Uterus (tissue), 4 donors: ENCODE results near the gene SLC35F3. TPM values are rescaled to one million over a fixed set of nuclear protein-coding genes. Genes with fewer than 3 reads are reported as not detected.

Source experiments
- DNase-seq, 2 donors: peaks; one replicate each; pipeline ENCODE4 v3.0.0-alpha.2; 2019 to 2020
- H3K27ac ChIP-seq, 2 donors: fragments of 200-600 bp; sonication (generic); 1 replicate in 1 of 2; 2 replicates in 1 of 2; pipeline ENCODE4 v1.5.1; 2016 to 2018
- H3K27me3 ChIP-seq, 2 donors: fragments of 200-600 bp; sonication (generic); one replicate each; pipeline ENCODE4 v1.5.1; 2018 to 2019; ENCODE audit warnings: control low read depth in 1 of 2
- H3K36me3 ChIP-seq, 2 donors: fragments of 200-600 bp; sonication (generic); one replicate each; pipeline ENCODE4 v1.5.1; 2019; ENCODE audit warnings: control low read depth in 1 of 2
- H3K4me1 ChIP-seq, 2 donors: fragments of 200-600 bp; sonication (generic); one replicate each; pipeline ENCODE4 v1.5.1; 2018 to 2019; ENCODE audit warnings: control low read depth in 1 of 2
- H3K4me3 ChIP-seq, 2 donors: fragments of 200-600 bp; sonication (generic); 1 replicate in 1 of 2; 2 replicates in 1 of 2; pipeline ENCODE4 v1.5.1; 2018 to 2019; ENCODE audit warnings: mild to moderate bottlenecking in 1 of 2
- H3K9me3 ChIP-seq, 2 donors: fragments of 200-600 bp; sonication (generic); one replicate each; pipeline ENCODE4 v1.5.1; 2019; ENCODE audit warnings: control low read depth in 1 of 2
- CTCF ChIP-seq, 4 experiments: fragments of 200-600 bp in 2 of 4; fragments of 450-650 bp in 2 of 4; sonication (generic) in 2 of 4; IDR thresholded peaks; one replicate each; pipeline ENCODE4 v1.5.1; 2016 to 2019; ENCODE audit warnings: antibody characterized with exemption in 4 of 4, mild to moderate bottlenecking in 2 of 4, moderate library complexity in 1 of 4
- POLR2A ChIP-seq, 2 donors: fragments of 450-650 bp; IDR thresholded peaks; one replicate each; pipeline ENCODE4 v1.6.1; 2016; ENCODE audit warnings: antibody characterized with exemption in 2 of 2, mild to moderate bottlenecking in 1 of 2, moderate library complexity in 1 of 2
- intact Hi-C: fragments of 100-400 bp; cut with DNase I; formaldehyde crosslinking; loops from one replicate; pipeline ENCODE4 v1.15.1; 2023; ENCODE audit warnings: low total_unique reads
- total RNA-seq, 4 donors: library from RNA; depleted of rRNA in 3 of 4; stranded (reverse); fragments of >200 nt in 3 of 4; gene quantifications; one replicate each; pipeline versions ENCODE4 v1.1.0 to v1.2.4, GENCODE V29; 2014 to 2023
- donor health status: DM: yes; HTN: yes; CAD: no.

Gene SLC35F3
- total RNA-seq, 4 donors from 2014 or later: 0.24 to 0.62 (median 0.26) TPM; not detected in 1

- no peaks in the 10 kb centered on the region for H3K36me3 ChIP-seq
- no peaks in the 10 kb centered on the region for H3K9me3 ChIP-seq
- no peak overlapping the region for H3K4me3 ChIP-seq
- no peaks in the 10 kb centered on the region for H3K4me1 ChIP-seq
- no peaks in the 10 kb centered on the region for H3K27me3 ChIP-seq
- TF ChIP-seq CTCF (IDR thresholded peaks at IDR 0.05) (no peak), POLR2A (IDR thresholded peaks at IDR 0.05) (no peak)
- intact Hi-C loops: no loop called here
- H3K27ac ChIP-seq: no peak overlapping the region
- no peak for DNase-seq
Measured at GRCh38 chr1:234309243-234309597, 404.7 kb downstream of the SLC35F3 start.

- intact Hi-C loops: no loop called here
- TF ChIP-seq POLR2A (IDR thresholded peaks at IDR 0.05): no peak
- peak; percentile 47 to 60 (median 56) for TF ChIP-seq CTCF (IDR thresholded peaks at IDR 0.05)
- no peaks in the 10 kb centered on the region for H3K4me1 ChIP-seq
- peak in 1 of 2 donors; percentile 21 for DNase-seq
- no peaks in the 10 kb centered on the region for H3K27me3 ChIP-seq
- no peak overlapping the region for H3K27ac ChIP-seq
- H3K4me3 ChIP-seq: no peak overlapping the region
- no peaks in the 10 kb centered on the region for H3K9me3 ChIP-seq
- no peaks in the 10 kb centered on the region for H3K36me3 ChIP-seq
Measured at GRCh38 chr1:234309598-234310459, 405.4 kb downstream of the SLC35F3 start.

- H3K27me3 ChIP-seq: no peaks in the 10 kb centered on the region
- H3K27ac ChIP-seq: no peak overlapping the region
- H3K9me3 ChIP-seq: no peaks in the 10 kb centered on the region
- no peak overlapping the region for H3K4me3 ChIP-seq
- TF ChIP-seq CTCF (IDR thresholded peaks at IDR 0.05) (no peak), POLR2A (IDR thresholded peaks at IDR 0.05) (no peak)
- H3K4me1 ChIP-seq: no peaks in the 10 kb centered on the region
- no peak for DNase-seq
- no peaks in the 10 kb centered on the region for H3K36me3 ChIP-seq
- intact Hi-C loops: no loop called here
Measured at GRCh38 chr1:234310460-234310817, 406.0 kb downstream of the SLC35F3 start.

GRCh38 chr1:234311414-234311813 is 406.9 kb downstream of the SLC35F3 start:
- Histone ChIP-seq H3K27ac (no peak overlapping the region), H3K4me1 (no peaks in the 10 kb centered on the region), H3K36me3 (no peaks in the 10 kb centered on the region), H3K4me3 (no peak overlapping the region), H3K27me3 (no peaks in the 10 kb centered on the region), H3K9me3 (no peaks in the 10 kb centered on the region)
- intact Hi-C loops: no loop called here
- TF ChIP-seq POLR2A (IDR thresholded peaks at IDR 0.05) (no peak), CTCF (IDR thresholded peaks at IDR 0.05) (no peak)
- no peak for DNase-seq

GRCh38 chr1:234313171-234313570 is 408.7 kb downstream of the SLC35F3 start:
- TF ChIP-seq CTCF (IDR thresholded peaks at IDR 0.05): no peak
- no peak for TF ChIP-seq POLR2A (IDR thresholded peaks at IDR 0.05)
- H3K4me1 ChIP-seq: no peaks in the 10 kb centered on the region
- H3K4me3 ChIP-seq: no peak overlapping the region
- no peaks in the 10 kb centered on the region for H3K9me3 ChIP-seq
- H3K27ac ChIP-seq: no peak overlapping the region
- H3K36me3 ChIP-seq: no peaks in the 10 kb centered on the region
- intact Hi-C loops: no loop called here
- DNase-seq: no peak
- no peaks in the 10 kb centered on the region for H3K27me3 ChIP-seq
